Coronary artery (tissue), 2 donors: Measurements from ENCODE around the gene FAM170B.

ENCODE experiments used
- DNase-seq: peaks from one replicate; pipeline ENCODE4 v3.0.0-alpha.2; 2017; ENCODE audit warnings: low spot score
- H3K27ac ChIP-seq, 2 donors: fragments of 200-600 bp; sonication (generic); one replicate each; pipeline ENCODE4 v1.5.1; 2016 to 2019
- H3K4me3 ChIP-seq: fragments of 200-600 bp; sonication (generic); 2 replicates; pipeline ENCODE4 v1.5.1; 2016; ENCODE audit warnings: mild to moderate bottlenecking, moderate library complexity
- TF ChIP-seq, protein P1 (sequence below): fragments of 200-600 bp; sonication (generic); IDR thresholded peaks from one replicate; pipeline ENCODE4 v1.5.1; 2019; ENCODE audit warnings: antibody characterized with exemption

The FAM170B gene

DNA sequence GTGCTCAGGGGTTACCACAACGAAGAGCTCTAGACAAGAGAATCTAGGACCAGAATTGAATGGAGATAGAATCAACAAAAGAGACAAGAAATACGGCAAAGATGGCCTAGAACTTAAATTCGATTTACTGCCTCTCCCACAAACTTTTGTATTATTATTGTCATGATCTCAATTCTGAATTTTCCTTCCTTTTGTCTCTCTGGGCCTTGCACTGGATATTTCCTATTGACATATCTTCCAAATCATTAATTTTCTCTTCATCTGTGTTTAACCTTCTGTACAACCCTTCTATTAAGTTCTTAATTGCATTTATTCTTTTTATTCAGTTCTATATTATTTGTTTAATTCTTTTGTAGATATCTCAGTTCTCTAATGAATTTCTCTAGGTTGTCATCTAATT lies 46.9 kb downstream of the FAM170B start:
- TF ChIP-seq, protein P1, sequence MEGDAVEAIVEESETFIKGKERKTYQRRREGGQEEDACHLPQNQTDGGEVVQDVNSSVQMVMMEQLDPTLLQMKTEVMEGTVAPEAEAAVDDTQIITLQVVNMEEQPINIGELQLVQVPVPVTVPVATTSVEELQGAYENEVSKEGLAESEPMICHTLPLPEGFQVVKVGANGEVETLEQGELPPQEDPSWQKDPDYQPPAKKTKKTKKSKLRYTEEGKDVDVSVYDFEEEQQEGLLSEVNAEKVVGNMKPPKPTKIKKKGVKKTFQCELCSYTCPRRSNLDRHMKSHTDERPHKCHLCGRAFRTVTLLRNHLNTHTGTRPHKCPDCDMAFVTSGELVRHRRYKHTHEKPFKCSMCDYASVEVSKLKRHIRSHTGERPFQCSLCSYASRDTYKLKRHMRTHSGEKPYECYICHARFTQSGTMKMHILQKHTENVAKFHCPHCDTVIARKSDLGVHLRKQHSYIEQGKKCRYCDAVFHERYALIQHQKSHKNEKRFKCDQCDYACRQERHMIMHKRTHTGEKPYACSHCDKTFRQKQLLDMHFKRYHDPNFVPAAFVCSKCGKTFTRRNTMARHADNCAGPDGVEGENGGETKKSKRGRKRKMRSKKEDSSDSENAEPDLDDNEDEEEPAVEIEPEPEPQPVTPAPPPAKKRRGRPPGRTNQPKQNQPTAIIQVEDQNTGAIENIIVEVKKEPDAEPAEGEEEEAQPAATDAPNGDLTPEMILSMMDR, result no peak
- no peak for DNase-seq
- no peak overlapping the region for H3K27ac ChIP-seq
- H3K4me3 ChIP-seq, result no peak overlapping the region

DNA sequence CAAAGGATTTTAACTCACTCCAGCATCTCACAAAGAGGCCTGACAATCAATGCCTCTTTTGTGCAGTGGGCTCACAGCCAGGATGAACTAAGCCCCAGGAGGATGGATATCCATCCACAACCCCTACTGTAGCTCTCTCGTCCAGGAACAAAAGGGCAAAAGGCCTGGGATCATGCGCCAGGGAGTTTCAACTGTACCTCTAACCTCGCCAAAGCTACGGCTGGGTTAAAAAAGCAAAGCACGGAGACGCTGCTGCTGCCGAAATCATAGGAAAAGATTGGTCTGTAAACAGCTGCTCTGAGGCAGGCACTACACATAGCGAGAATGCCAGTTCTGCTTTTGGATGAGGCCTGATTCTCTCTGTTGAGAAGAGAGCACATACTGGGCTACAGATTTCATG lies 50.6 kb downstream of the FAM170B start:
- TF ChIP-seq, protein P1, result no peak
- DNase-seq, result no peak
- Histone ChIP-seq H3K27ac (peak overlapping the region; percentile 77), H3K4me3 (peak overlapping the region; percentile 18)

DNA sequence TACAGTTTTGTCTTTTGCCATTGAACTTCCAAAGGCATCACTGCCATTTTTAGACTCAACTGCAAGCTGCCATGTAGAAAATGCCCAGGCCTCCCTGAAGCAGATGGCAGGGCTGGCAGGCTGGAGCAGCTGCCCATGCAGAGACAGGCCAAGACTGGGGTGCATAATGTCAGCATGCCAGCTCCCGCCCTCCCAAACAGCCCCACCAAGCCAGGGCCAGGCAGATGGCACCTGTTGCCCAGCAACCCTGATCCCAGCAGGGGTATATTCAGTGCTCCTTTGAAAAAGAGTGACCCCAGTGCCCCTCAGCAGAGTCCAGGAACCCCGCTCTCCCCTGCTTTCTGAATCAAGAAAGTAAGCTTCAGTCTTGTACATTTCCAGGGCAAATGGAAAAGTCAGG lies 51.1 kb downstream of the FAM170B start:
- Histone ChIP-seq H3K4me3 (no peak overlapping the region), H3K27ac (peak overlapping the region; percentile 77)
- no peak for DNase-seq
- TF ChIP-seq, protein P1, result no peak

DNA sequence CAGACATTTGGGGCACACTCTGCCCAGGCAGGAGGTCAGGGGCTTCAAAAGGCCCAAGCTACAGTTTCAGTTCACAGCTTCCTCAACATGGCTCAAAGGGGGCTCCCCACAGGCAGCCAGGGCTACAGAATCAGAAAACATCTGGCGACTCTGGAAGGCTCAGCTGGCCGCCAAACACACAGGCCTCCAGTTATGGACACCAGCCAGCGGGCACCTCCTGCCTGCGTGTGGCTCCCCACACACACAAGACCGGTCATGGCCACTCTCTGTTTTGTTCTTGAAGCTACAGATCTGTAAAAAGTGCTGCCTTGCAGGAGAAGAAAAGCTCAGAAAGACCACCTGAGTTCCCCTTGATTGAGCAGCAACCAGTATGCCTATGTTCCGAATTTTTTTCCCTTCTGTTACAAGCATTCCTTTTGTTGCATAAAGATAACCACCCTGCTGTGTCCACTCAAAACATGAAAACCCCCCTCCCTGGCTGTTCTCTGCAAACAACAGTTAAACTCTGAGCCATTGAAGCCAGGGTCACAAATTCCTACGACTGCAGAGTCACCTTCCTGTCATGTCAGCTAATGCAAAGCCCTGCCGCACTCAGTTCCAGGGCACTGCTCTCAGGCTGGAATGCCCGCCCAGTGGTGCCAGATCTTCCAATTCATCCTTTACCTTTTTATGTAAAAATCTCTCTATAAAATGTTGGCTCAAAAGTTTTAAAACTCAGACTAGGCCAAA lies 52.1 kb downstream of the FAM170B start:
- TF ChIP-seq, protein P1, result no peak
- no peak overlapping the region for H3K4me3 ChIP-seq
- DNase-seq, result no peak
- peak overlapping the region; percentile 69 to 74 for H3K27ac ChIP-seq
